Gastrocnemius medialis (tissue), 4 donors: ENCODE measurements around the gene RNF175.

ENCODE experiments used
- POLR2A ChIP-seq, 2 donors: fragments of 450-650 bp; IDR thresholded peaks; one replicate each; pipeline ENCODE4 v1.6.1; 2017; ENCODE audit warnings: antibody characterized with exemption in 2 of 2, mild to moderate bottlenecking in 2 of 2, moderate library complexity in 2 of 2
- TF ChIP-seq, protein P1 (sequence below), 5 experiments: fragments of 450-650 bp in 3 of 5; fragments of 200-600 bp in 2 of 5; sonication (generic) in 2 of 5; IDR thresholded peaks in 4 of 5; conservative IDR thresholded peaks in 1 of 5; 1 replicate in 4 of 5; 2 replicates in 1 of 5; pipeline ENCODE4 v1.5.1; 2016 to 2019; ENCODE audit warnings: antibody characterized with exemption in 5 of 5, mild to moderate bottlenecking in 3 of 5, moderate library complexity in 3 of 5

DNA sequence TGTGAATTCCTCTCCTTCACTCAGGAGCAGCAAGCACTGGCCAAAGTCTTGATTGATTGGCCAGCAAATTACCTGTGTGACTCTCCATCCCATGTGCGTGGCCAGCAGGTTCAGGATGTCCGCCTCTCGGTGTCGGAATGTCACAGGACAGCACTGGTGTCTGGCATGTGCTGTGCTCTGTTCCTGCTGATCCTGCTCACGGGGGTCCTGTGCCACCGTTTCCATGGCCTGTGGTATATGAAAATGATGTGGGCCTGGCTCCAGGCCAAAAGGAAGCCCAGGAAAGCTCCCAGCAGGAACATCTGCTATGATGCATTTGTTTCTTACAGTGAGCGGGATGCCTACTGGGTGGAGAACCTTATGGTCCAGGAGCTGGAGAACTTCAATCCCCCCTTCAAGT lies 55.3 kb downstream of the RNF175 start:
- TF ChIP-seq, protein P1, sequence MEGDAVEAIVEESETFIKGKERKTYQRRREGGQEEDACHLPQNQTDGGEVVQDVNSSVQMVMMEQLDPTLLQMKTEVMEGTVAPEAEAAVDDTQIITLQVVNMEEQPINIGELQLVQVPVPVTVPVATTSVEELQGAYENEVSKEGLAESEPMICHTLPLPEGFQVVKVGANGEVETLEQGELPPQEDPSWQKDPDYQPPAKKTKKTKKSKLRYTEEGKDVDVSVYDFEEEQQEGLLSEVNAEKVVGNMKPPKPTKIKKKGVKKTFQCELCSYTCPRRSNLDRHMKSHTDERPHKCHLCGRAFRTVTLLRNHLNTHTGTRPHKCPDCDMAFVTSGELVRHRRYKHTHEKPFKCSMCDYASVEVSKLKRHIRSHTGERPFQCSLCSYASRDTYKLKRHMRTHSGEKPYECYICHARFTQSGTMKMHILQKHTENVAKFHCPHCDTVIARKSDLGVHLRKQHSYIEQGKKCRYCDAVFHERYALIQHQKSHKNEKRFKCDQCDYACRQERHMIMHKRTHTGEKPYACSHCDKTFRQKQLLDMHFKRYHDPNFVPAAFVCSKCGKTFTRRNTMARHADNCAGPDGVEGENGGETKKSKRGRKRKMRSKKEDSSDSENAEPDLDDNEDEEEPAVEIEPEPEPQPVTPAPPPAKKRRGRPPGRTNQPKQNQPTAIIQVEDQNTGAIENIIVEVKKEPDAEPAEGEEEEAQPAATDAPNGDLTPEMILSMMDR (IDR thresholded peaks at IDR 0.05 in 4 of 5, conservative IDR thresholded peaks at IDR 0.05 in 1 of 5) = no peak
- no peak for TF ChIP-seq POLR2A (IDR thresholded peaks at IDR 0.05)
